ENCODE results near the gene WNT7B.

WNT7B gene

DNA sequence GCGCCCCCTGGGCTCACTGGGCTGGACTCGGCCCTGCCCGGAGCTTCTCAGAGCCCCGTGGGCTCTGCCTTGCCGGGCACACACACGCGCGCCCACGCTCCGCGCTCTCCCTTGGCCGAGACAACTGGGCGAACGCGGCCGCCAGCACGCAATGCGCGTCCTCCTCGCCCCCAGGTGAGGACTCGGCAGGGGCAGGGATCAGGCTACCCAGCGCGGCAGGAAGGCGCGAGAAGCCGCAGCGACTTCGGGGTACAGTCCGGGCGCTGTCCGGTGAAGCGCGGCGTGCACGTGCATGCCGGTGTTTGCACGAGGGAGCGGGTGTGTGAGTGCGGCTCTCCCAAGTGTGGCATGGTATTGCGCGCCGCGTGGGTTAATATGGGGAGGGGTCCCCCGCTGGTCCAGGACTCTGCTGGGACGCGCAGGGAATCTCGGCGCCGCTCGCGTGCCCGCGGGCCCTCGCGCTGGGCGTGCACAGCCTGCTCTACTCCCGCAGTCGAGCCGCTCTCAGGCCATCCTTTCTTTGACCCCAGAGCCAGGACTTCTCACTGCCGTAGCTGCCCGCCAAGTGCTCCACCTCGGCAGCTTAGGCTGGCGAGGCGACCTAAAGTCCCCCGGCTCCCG is 5.4 kb downstream of the WNT7B start:
- no peak for DNase-seq (ENCODE audit: low read depth in 2 of 2)

DNA sequence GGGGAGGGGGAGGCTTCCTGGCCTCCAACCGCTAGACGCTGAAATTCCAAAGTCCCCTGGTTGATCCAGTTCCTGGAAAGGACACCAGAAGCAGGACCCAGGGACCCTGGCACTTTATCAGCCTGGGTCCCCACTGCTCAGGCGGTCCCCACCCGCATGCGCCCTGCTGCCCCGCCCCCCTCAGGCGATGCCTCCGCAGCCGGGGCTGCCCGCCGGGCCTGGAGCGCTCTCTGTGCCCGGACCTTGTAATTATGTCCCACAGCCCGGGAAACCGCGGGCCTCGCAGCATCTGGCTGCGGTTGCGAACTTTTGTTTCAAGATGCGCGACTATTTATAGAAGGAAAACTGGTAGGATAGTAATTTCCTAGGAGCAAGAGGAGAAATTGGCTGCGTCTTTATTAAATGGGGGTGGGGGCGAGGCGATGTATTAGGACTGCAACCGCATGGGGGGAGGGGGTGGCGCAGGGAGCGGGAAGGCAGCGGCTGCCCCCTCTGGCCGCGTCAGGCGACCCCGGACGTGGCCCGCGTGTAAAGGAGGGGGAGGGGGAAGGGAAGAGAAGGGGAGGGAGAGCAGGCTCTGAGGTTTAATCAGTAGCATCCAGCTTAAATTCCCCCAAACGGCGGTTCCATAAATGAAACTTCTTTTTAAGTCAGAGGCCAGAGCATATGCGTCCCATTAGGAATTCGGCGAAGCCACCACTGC is 6.1 kb downstream of the WNT7B start:
- DNase-seq (ENCODE audit: low read depth in 2 of 2): no peak

DNA sequence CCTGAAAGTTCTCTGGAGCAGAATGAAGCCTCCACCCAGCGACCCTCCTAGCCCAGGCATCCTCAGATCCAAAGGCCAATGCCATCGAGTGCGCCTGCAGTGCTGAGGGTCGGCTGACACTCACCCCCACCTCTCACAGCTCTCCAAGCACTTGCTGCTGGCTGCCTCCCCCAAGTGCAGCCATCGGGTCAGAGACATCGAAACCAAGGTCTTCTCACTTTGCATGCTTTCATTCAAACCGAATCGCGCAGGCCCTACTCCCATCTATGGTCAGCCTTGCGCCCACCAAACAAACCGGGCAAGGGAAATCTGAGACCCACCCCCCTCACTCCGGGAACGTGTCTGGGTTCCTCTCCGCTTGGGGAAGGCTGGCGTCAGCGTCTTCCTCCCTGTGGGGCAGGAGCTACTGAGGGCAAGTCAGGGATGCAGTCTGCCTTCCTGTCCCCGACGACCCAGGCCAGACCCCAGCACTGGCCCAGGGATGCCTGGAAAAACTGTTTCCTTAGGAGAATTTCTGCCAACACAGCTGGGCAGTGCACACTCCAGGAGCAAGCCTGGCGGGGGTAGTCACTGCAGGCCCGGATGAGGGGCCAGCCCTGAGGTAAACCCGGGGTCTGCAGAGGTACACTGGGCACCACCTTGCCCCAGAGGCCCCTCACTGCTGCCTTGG is 7.0 kb downstream of the WNT7B start:
- DNase-seq (ENCODE audit: low read depth in 2 of 2): no peak

DNA sequence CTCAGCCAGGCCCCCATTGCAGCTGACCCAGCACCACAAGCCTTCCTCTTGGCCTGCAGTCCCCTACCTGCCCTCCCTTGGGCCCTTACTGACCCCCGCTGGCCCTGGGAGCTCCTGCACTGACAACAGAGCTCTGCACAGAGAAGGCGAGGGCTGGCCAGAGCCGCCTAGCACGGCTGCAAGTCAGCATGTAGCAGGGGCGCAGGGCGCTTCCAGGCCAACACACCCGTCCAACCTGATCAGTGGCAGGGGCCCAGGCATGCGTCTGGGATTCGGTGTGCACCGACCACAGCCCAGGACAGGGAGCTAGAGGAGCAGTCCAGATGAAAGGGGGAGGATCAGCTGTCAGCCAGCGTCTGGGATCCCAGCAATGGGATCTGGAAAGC is 7.6 kb downstream of the WNT7B start:
- DNase-seq (ENCODE audit: low read depth in 2 of 2): no peak

DNA sequence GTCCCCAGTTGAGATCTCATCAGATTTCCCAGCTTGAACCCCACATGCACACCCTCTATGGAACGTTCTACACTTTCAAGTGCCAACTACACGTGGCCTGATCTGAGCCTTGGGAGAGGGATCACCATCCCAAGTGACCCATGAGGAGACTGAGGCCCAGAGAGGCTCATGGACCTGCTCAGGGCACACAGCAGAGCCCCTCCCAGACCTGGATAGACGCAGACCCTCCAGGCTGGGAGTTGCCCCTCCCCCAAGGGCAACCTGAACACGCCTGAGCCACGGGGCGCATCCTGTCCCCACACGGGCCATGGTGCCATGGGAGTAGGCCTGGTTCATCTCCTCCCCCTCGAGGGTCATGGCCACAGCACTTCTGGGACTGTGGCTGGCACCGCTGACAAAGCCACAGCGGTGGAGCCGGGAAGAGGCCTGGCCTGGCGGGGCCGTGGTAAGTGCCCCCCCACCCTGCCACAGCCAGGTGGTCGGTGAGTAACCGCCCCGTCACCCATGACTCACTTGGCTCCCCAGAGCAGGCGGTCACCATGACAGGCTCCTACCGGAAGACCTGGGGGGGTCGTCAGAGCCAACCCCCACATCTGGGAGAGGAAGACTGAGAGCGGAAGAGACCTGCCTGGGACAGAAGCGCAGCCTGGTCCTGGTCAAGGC is 8.1 kb downstream of the WNT7B start:
- no peak for DNase-seq (ENCODE audit: low read depth in 2 of 2)

DNA sequence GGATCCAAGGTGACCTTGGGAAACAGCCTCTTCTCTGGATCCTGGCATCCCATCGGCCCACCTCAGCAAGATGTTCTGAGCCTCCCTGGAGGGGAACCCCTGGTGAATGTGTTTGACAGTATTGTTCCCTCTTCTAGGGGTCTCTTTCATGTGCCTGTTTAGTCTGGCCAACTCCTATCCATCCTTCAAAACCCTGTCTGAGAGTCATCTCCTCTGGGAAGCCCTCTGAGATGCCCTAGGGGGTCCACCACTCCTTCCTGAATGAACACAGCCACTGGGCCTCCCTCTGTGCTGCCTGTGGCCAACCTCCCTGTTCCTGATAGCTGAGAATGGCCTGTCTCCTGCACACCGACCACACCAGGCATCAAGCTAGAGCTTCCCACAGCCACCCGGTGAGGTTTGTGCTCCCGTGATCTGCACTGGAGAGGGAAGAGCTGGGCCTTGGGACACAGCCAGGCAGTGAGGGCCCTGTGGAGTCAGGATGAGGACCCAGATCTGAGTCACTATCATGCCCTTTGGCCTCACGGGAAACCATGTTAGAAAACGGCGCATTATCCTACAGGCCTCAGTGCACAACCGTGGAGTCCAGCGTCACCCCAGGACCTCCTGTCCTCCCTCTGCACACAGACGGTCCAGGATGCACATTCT is 8.8 kb downstream of the WNT7B start:
- DNase-seq (ENCODE audit: low read depth in 2 of 2): no peak

DNA sequence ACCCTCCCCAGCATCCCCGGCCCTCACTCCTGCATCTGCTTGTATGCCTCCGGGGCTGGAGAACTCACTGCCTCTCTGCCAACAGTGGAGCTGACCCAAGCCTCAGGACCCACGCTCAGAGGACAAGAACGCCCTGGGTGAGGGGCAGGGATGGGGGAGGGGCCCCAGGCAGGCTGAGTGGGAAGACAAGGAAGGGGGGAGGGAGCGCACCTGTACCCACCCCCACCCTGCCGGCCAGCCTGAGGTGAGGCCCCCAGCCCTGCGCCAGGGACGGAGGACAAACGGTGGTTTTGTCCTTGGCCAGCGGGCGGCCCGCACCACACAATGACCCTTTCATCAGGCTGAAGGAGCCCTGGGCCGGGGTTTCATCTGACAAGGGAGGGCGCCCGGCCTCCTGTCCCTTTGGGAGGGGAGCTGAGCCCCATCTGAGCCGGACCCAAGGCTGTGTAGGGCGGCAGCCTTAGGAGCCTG is 10.0 kb downstream of the WNT7B start:
- no peak for DNase-seq (ENCODE audit: low read depth in 2 of 2)

DNA sequence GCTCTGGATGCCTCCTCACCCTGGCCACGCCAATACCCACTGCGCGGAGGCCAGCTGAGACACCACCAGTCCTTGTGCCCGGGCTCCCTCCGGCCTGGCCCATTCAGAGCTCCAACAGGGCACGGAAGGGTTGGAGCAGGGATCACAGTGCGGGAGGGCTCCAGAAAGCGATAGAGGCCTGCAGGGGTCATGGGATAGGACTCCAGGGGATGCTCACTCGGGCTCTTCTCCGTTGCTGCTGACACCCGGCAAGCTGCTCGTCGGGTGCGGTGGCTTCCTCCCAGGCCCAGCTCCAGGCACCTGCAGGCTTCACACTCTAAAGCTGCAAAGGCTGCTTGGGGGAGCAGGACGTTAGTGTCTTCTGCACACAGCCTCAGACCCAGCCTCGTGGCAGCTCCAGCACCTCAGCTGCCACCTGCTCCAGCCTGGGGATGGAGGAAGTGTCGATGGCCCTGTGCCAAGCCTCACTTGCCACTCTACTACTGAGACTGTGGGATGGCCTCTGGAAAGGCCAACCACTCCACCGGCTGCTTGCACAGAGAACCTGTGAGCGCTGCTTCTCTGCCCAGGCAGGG is 10.6 kb downstream of the WNT7B start:
- no peak for DNase-seq (ENCODE audit: low read depth in 2 of 2)

DNA sequence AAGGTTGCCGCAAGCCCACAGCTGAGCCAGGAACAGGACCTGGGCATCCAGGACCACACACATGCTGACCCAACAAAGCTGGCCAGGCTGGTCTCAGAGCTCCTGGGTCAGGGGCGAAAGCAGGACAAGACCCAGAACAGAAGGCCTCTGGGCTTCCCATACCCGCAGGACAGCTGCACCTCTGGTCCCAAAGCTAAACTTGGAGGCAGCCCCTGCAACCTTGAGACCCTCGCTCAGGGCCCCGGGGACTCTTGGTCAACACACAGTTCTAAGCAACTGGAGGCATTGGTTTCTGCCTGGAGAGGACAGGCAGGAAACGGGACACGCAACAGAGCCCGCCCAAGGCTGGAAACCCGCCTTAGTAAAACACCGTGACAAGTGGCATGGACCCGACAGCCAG is 11.4 kb downstream of the WNT7B start:
- no peak for DNase-seq (ENCODE audit: low read depth in 2 of 2)

DNA sequence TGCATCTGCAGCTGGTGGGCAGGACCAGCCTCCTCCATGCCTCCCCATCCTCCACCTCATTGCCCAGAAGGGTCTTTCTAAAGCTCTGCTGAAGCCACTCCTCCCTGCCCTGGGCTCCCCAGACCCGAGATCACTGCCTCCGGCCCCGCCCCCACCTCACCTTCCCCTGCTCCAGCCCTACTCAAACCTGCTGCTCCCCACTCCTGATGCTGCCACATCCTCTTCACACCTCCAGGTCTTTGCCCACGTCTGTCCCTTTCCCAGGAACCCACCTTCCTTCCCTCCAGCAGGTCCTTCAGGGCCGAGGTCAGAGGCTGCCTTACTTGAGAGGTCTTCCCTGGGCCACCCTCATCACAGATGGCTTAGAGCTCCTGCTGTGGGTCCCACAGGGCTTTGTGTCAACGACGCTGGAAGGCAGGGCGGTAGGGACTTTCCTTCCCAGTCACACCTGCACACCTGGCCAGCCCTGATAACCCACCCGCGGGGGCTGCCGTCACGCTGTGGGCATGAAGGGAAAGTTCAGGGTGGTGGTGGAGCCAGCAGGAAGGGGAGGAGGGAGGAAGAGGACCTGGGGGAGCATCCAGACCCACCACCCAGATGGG is 11.9 kb downstream of the WNT7B start:
- no peak for DNase-seq (ENCODE audit: low read depth in 2 of 2)

DNA sequence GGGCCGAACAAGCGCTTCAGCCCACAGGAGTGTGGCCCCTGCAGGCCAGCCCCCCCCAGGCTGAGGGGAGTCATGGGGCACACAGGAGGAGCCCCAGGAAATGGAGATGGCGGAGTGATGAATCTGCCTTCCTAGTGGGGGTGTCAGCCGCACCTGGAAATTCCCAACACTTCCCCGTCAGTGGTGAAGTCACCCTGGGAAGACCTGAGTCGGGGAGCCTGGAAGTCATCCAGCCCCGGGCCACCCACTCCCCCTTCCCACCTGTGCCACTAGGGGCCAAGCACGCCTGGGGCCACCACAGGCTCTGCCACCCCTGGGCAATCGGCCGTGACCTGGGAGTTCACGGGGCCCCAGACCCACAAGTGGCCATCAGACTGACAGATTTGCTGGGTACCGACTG is 12.6 kb downstream of the WNT7B start:
- no peak for DNase-seq (ENCODE audit: low read depth in 2 of 2)

DNA sequence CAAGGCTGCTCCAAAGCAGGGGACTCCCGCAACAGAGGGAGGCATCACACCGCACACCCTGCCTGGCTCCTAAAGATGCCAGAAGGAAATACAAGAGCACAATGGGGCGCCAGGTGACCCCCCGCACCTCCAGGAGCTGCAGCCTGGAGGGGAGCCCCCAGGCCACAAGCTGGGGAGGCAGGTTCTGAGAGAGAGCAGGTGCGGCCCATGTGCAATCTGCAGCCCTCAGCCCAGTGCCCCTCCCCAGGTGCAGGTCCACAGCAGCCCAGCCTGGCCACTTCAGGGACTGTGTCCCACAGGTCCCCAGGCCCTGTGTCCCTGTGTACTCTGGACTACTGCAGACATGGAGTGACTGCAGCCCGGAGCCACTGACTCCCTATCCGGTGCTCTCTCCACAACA is 13.1 kb downstream of the WNT7B start:
- DNase-seq (ENCODE audit: low read depth in 2 of 2): no peak

DNA sequence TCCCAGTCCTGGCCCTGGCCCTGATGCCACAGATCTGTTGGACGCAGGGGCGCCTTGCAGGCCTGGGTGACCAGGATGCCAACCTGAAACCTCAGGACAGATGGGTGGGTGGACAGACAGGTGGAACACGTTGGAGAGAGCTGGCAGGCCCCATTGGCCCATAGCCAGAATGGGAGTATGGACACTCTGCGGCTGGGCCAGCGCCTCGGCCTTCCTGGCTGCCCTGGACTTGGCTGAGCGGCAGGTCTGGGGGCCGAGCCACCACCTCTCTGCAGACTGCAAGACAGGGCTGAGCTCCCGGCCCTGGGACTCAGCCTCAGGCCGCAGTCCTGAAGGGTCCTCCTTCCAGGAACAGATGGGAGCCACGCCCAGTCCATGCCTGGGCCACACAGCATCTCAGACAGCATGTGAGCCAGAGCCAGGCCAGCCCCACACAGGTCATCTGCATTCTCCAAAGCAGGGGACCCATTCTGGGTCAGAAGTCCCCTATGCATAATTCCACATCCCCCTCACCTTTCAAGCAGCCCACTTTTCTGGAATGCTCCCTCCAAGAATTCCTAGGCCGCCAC is 14.1 kb downstream of the WNT7B start:
- DNase-seq (ENCODE audit: low read depth in 2 of 2): no peak

DNA sequence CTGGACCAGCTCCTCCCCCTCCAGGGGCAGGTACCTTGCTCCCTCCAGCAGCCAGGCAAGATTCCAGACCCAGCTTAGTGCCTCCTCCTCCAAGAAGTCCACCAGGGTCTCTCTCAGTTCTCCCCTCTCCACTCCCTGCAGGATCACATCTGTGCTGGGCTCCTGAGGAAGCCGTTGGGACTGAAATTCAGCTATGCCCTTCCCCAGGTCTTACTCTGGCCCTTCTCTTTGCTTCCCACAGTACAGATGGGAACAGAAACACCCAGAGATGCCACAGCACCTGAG is 14.6 kb downstream of the WNT7B start:
- DNase-seq (ENCODE audit: low read depth in 2 of 2): no peak

DNA sequence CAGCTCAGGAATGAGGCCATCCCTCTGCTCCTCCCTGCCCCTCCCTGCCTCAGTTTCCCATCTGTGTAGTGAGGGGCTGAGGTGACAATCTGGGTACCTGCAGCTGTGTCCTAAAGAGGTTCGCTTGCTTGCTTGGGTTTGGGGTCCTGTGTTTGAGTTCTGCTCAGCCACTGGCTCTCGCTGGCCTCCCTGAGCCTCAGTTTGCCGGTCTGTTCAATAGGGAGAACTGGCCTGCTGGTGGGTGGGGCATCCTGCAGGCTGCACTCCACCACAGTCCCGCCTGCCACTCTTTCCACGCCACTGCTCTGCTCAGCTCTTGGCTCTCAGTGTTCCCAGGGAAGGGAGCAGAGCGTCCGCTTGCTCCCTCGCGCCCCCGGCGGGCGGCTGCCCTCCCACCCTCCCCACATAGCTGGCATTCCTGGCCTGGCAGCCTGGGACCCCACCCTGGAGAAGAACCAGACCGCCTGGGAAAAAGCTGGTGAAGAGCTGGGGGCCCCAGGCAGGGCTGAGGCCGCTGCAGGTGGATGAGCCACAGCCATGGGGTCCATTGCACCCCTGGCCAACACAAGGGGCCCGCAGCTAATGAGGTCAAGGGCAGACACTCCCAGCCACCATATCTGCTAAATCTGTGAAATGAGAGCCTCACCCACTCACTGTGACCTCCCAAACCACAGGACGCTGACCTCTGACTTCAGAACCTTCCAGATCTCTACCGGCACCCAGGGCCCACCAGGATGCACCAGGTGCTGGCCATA is 15.1 kb downstream of the WNT7B start:
- DNase-seq (ENCODE audit: low read depth in 2 of 2): no peak

DNA sequence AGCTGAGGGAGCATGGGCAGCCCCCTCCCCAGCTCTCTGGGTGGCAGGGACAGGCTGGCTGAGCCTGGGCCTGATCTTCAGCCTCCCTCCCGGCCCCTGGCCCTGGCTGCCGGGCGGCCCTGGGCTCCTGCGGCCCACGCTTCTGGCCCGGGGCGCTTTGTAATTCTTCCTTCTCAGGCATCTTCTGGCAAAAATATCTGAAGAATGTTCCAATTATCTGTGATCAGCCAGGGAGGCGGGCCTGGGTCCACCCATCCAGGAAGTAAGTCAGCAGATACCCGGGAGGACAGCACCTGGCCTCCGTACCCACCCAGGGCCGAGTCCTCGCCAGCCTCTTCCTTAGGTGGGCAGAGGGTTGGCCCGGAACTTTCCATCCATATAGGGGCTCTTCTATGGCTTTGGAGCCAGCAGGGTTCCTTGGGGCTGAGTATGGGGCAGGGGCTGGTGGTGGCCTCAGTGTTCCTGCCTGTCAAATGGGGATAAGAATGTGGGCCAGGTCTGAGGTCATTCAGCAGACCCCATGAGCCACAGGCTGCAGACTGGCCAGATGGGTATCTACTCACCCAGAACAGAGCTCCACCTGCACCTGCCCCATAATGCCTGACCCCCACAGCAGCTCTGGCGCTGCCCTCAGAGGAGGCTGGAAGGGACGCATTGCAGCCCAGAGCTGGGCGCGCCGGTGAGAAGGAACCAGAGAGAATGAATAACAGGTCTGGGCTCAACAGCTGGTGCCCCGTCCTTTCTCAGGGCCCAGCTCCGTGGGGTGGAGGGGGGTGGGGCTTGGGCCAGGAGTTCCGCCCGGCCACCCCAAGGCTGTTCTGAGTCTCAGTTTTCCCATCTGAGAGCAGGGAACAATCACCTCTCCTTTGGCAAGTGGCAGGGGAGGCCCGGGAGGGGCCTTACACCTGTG is 16.2 kb downstream of the WNT7B start:
- no peak for DNase-seq (ENCODE audit: low read depth in 2 of 2)

DNA sequence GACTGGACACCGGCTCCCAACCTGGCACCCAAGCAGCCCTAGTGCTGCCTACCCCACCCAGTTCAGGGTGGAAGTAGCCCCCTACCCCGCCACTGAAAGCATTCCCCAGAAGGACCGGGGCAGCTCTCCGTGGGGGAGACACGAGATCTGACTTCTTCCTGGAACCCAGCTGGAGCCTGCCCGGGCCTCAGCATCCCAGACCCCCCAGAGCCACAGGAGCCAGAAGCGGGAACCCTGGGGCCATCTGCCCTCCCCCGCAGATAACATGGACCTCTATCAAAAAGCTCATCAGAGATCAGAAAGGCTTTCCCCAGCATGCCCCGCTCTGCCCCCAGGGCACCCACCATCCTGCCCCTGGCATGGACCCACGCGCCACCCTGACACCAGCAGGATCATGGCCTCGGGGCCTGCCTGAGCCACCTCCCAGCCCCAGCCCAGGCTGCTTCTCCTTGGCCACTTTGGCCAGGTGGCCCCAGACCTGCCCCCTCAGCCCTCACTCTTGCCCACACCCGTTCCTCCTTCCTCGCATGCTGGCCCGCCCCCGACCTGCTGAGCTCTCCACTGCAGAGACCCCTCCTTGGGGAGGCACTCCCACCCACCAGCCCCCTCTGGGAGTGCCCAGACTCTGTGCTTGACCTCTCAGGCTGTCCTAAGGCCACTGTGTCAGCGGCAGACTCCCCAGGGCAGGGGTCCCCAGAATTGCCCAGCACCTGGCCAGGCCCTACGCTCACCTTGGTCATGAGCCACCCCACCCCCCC is 17.1 kb downstream of the WNT7B start:
- DNase-seq (ENCODE audit: low read depth in 2 of 2): no peak

DNA sequence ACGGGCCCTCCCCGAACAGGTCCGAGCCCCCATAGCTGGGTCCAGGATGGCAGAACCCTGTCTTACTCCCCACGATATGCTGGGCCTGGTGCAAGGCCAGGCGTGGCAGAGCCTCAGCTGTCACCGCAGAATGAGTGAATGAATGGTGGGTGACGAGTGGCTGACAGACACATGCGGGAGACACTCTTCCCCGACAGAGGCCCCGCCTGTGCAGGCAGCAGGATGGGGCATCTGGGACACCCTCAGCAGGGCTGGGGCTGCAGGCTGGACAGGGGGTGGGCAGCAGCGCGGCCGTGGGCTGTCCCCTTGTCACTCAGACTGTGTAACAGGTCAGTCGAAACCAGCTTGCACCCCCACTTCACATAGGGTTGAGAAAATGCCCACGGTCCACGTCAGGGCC is 18.0 kb downstream of the WNT7B start:
- DNase-seq (ENCODE audit: low read depth in 2 of 2): no peak

DNA sequence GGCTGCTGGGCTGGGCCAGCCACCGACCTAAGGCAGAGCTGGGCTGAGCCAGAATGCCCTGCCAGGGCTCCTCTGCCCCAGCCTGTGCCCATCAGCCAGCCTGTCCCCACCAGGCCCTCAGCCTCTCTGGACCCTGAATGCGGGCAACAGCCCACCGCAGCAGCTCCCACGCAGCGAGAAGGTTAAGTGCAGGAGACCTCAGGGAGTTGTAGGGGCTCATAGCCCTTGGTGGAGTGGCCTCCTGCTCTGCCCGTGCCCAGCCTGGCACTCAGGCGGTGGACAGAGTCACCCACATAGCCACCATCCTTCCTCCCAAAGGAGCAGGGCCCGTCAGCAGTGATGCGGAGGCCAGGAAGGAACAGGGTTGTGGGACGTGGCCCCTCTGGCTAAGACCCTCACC is 19.1 kb downstream of the WNT7B start:
- no peak for DNase-seq (ENCODE audit: low read depth in 2 of 2)

Data from stimulated activated CD8-positive, alpha-beta memory T cell treated with anti-CD3 and anti-CD28 coated beads, Interleukin-2, amount 100 ng/mL, for 1 hour (primary cell).